ENCODE data around the gene LPAR1.
"Not testable (repeated sequence)": the region's sequence is repeated elsewhere in the genome, so short reads cannot be mapped to it uniquely, and the experiment has no call there.

LPAR1 gene

GRCh38 chr9:110837401-110838005 lies 200.8 kb downstream of the LPAR1 start:
- no peaks in the 10 kb centered on the region for H3K4me1 Mint-ChIP-seq
- H3K9me3 Mint-ChIP-seq: peaks cover 5% of the 10 kb centered on the region
- no peaks in the 10 kb centered on the region for H3K36me3 Mint-ChIP-seq
- no peak overlapping the region for H3K27ac Mint-ChIP-seq
- ATAC-seq (no peak), DNase-seq (ENCODE audit: low spot score in 2 of 2) (no peak)
- no peak overlapping the region for H3K4me3 Mint-ChIP-seq

GRCh38 chr9:110835859-110836271 lies 202.4 kb downstream of the LPAR1 start:
- Mint-ChIP-seq H3K27ac (no peak overlapping the region), H3K9me3 (peaks cover 5% of the 10 kb centered on the region), H3K36me3 (no peaks in the 10 kb centered on the region), H3K4me3 (no peak overlapping the region), H3K4me1 (no peaks in the 10 kb centered on the region)
- DNase-seq (ENCODE audit: low spot score in 2 of 2) (no peak), ATAC-seq (no peak)

GRCh38 chr9:110835404-110835803 lies 202.9 kb downstream of the LPAR1 start:
- Mint-ChIP-seq H3K4me1 (no peaks in the 10 kb centered on the region), H3K4me3 (no peak overlapping the region), H3K9me3 (peaks cover 2% of the 10 kb centered on the region), H3K36me3 (no peaks in the 10 kb centered on the region), H3K27ac (no peak overlapping the region)
- ATAC-seq (no peak), DNase-seq (ENCODE audit: low spot score in 2 of 2) (no peak)

- DNase-seq (ENCODE audit: low spot score in 2 of 2) (no peak), ATAC-seq (no peak)
- Mint-ChIP-seq H3K9me3 (no peaks in the 10 kb centered on the region), H3K36me3 (no peaks in the 10 kb centered on the region), H3K27ac (no peak overlapping the region), H3K4me3 (no peak overlapping the region), H3K4me1 (no peaks in the 10 kb centered on the region)
These were observed 205.3 kb downstream of the LPAR1 start for GRCh38 chr9:110832926-110833325.

- H3K4me3 Mint-ChIP-seq: no peak overlapping the region
- no peak for ATAC-seq
- H3K36me3 Mint-ChIP-seq: no peaks in the 10 kb centered on the region
- H3K4me1 Mint-ChIP-seq: no peaks in the 10 kb centered on the region
- no peak for DNase-seq (ENCODE audit: low spot score in 2 of 2)
- no peak overlapping the region for H3K27ac Mint-ChIP-seq
- H3K9me3 Mint-ChIP-seq: peaks cover 3% of the 10 kb centered on the region
These were observed 207.8 kb downstream of the LPAR1 start for GRCh38 chr9:110830495-110830894.

- DNase-seq (ENCODE audit: low spot score in 2 of 2): no peak
- Mint-ChIP-seq H3K27ac (no peak overlapping the region), H3K9me3 (peaks cover 12% of the 10 kb centered on the region), H3K4me3 (no peak overlapping the region), H3K4me1 (no peaks in the 10 kb centered on the region), H3K36me3 (no peaks in the 10 kb centered on the region)
- no peak for ATAC-seq
These were observed 210.0 kb downstream of the LPAR1 start for GRCh38 chr9:110828264-110828663.

- not testable (repeated sequence) for ATAC-seq; DNase-seq (ENCODE audit: low spot score in 2 of 2); H3K4me1 Mint-ChIP-seq; H3K27ac Mint-ChIP-seq; H3K36me3 Mint-ChIP-seq; H3K4me3 Mint-ChIP-seq
- peaks cover 15% of the 10 kb centered on the region for H3K9me3 Mint-ChIP-seq
These were observed 211.9 kb downstream of the LPAR1 start for GRCh38 chr9:110826400-110826799.

- no peak for DNase-seq (ENCODE audit: low spot score in 2 of 2)
- H3K4me3 Mint-ChIP-seq: no peak overlapping the region
- ATAC-seq: no peak
- H3K36me3 Mint-ChIP-seq: no peaks in the 10 kb centered on the region
- H3K27ac Mint-ChIP-seq: no peak overlapping the region
- no peaks in the 10 kb centered on the region for H3K4me1 Mint-ChIP-seq
- H3K9me3 Mint-ChIP-seq: peaks cover 15% of the 10 kb centered on the region
These were observed 212.3 kb downstream of the LPAR1 start for GRCh38 chr9:110825950-110826349.

- H3K9me3 Mint-ChIP-seq: peaks cover 15% of the 10 kb centered on the region
- H3K4me3 Mint-ChIP-seq; H3K4me1 Mint-ChIP-seq; H3K36me3 Mint-ChIP-seq; ATAC-seq; H3K27ac Mint-ChIP-seq; DNase-seq (ENCODE audit: low spot score in 2 of 2): not testable (repeated sequence)
These were observed 213.1 kb downstream of the LPAR1 start for GRCh38 chr9:110825129-110825528.

Measured in stimulated activated effector memory CD8-positive, alpha-beta T cell treated with anti-CD3 and anti-CD28 coated beads, Interleukin-12 subunit alpha, Interleukin-12 subunit beta, amount 100 ng/mL, for 72 hours (primary cell).